Measurements from ENCODE around the gene KIAA0930.

GRCh38 chr22:45248832-45249561 lies 8.3 kb upstream of the KIAA0930 start:
- TF ChIP-seq CTCF (IDR thresholded peaks at IDR 0.05) (no peak), POLR2A (IDR thresholded peaks at IDR 0.05) (no peak)
